Natural killer cell treated with Interleukin-12 subunit alpha and Interleukin-12 subunit beta and Interleukin-15 and Interleukin-18, amount 100 ng/mL, for 72 hours (primary cell): ENCODE data around the gene JAK1. TPM values are rescaled to one million over a fixed set of nuclear protein-coding genes. Genes with fewer than 3 reads are reported as not detected.

Source experiments
- ATAC-seq, 2 donors: fragments of 150-1000 bp; cut with Tn5 transposase in 1 of 2; sonication (Bioruptor Pico), chemical (Tn5 transposase) in 1 of 2; 2 replicates each; pipeline ENCODE4 v1.10.0; 2021
- DNase-seq: peaks from one replicate; pipeline ENCODE4 v3.0.0; 2022; ENCODE audit warnings: low spot score
- H3K27ac Mint-ChIP-seq, 2 donors: 1 replicate in 1 of 2; 2 replicates in 1 of 2; pipeline ENCODE4 v1.8.0; 2022; ENCODE audit warnings: mixed read lengths in 2 of 2, mild to moderate bottlenecking in 1 of 2, moderate library complexity in 1 of 2
- H3K27me3 Mint-ChIP-seq, 2 donors: 1 replicate in 1 of 2; 2 replicates in 1 of 2; pipeline ENCODE4 v1.8.0; 2022; ENCODE audit warnings: mixed read lengths in 2 of 2
- H3K36me3 Mint-ChIP-seq: one replicate; pipeline ENCODE4 v1.8.0; 2022; ENCODE audit warnings: mixed read lengths
- H3K4me1 Mint-ChIP-seq, 2 donors: 1 replicate in 1 of 2; 2 replicates in 1 of 2; pipeline ENCODE4 v1.8.0; 2022; ENCODE audit warnings: low read depth in 2 of 2, mixed read lengths in 2 of 2, mild to moderate bottlenecking in 1 of 2
- H3K4me3 Mint-ChIP-seq: one replicate; pipeline ENCODE4 v1.8.0; 2022; ENCODE audit warnings: mixed read lengths
- H3K9me3 Mint-ChIP-seq: 2 replicates; pipeline ENCODE4 v1.8.0; 2022; ENCODE audit warnings: mixed read lengths
- total RNA-seq, 2 donors: library from RNA; stranded (reverse); gene quantifications; one replicate each; pipeline ENCODE4 v1.2.3, GENCODE V29; 2022

The JAK1 gene
- total RNA-seq, 2 donors from 2014 or later: 132 to 198 TPM

DNA sequence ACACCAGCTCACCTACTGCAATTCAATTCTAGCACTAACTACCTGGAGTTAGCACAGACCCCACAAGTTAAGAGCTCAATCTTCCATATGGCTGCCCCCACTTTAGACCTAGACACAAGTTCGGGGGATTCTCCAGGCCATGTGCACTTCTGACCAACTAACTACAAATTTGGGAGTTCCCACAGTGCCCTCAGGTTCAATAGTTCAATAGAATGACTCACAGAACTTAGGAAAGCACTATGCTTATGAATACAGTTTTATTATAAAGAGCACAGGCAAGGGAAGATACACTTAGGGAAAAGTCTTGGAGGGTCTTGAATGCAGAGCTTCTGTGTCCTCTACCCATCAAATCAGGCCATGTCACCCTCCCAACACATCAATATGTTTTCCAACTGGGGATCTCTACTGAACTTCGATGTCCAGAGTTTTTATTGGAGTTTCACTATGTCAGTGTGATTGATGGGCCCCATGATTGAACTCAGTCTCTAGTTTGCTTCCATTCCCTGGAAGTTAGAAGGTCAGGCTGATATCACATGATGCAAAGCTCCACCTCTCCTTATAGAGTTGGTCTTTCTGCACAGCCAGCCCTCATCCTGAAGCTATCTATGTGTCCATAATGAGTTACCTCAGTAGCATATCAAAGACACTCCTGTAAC lies 175.4 kb downstream of the JAK1 start:
- Mint-ChIP-seq H3K9me3 (no peaks in the 10 kb centered on the region), H3K4me3 (no peak overlapping the region), H3K4me1 (no peaks in the 10 kb centered on the region)

More for the DNA sequence above, 175.4 kb downstream of the JAK1 start:
- H3K27ac Mint-ChIP-seq: no peak overlapping the region
- H3K27me3 Mint-ChIP-seq: no peaks in the 10 kb centered on the region
- ATAC-seq (no peak), DNase-seq (no peak)
- peaks cover 9% of the 10 kb centered on the region for H3K36me3 Mint-ChIP-seq

Other genes starting within 250 kb of the JAK1 start
- 1 to 10 TPM in 1 of 2 donors, under 1 TPM in 1; 0.81 to 1.6 TPM for gene RAVER2, start 221.5 kb downstream of the JAK1 start, total RNA-seq
- gene AK4, start 181.7 kb upstream of the JAK1 start, total RNA-seq: 10 to 100 TPM; 24.4 to 87.9 TPM